Osteoblast (primary cell): Measurements from ENCODE around the gene STARD6. TPM values are rescaled to one million over a fixed set of nuclear protein-coding genes. Genes with fewer than 3 reads are reported as not detected.
A peak's percentile ranks its signal among the peaks of the same experiment; 100 is the strongest.

Experiments
- DNase-seq: peaks from one replicate; pipeline ENCODE4 v3.0.0; 2011; ENCODE audit warnings: low spot score, mixed read lengths; ENCODE audit not compliant: insufficient read length; ENCODE audit errors: missing footprints
- H2AFZ ChIP-seq: 2 replicates; pipeline ENCODE4 v1.6.0; 2011; ENCODE audit warnings: mild to moderate bottlenecking, low read length
- H3K27ac ChIP-seq: 2 replicates; pipeline ENCODE4 v1.5.1; 2011; ENCODE audit warnings: mild to moderate bottlenecking, low read depth, low read length, moderate library complexity
- H3K27me3 ChIP-seq: 2 replicates; pipeline ENCODE4 v1.6.0; 2012; ENCODE audit warnings: mild to moderate bottlenecking, control low read depth, inconsistent platforms, low read length, moderate library complexity; ENCODE audit not compliant: insufficient read depth
- H3K36me3 ChIP-seq: 2 replicates; pipeline ENCODE4 v1.5.1; 2011; ENCODE audit warnings: mild to moderate bottlenecking, low read length, control low read depth, moderate library complexity; ENCODE audit not compliant: insufficient read depth
- H3K4me1 ChIP-seq: 2 replicates; pipeline ENCODE4 v1.5.1; 2011; ENCODE audit warnings: mild to moderate bottlenecking, low read length, control low read depth, moderate library complexity; ENCODE audit not compliant: insufficient read depth
- H3K4me2 ChIP-seq: 2 replicates; pipeline ENCODE4 v1.6.0; 2011; ENCODE audit warnings: mild to moderate bottlenecking, low read length; ENCODE audit not compliant: insufficient read depth
- H3K4me3 ChIP-seq: fragments of 200-600 bp; sonication (generic); 3 replicates; pipeline ENCODE4 v1.5.1; 2012; ENCODE audit warnings: mild to moderate bottlenecking, low read length, inconsistent platforms; ENCODE audit not compliant: insufficient read depth
- H3K79me2 ChIP-seq: 2 replicates; pipeline ENCODE4 v1.6.0; 2012; ENCODE audit warnings: mild to moderate bottlenecking, low read length, control low read depth, inconsistent platforms; ENCODE audit not compliant: insufficient read depth
- H3K9me3 ChIP-seq: 2 replicates; pipeline ENCODE4 v1.5.1; 2011; ENCODE audit warnings: low read depth, low read length, control low read depth
- H4K20me1 ChIP-seq: 2 replicates; pipeline ENCODE4 v1.6.0; 2012; ENCODE audit warnings: mild to moderate bottlenecking, low read length, control low read depth; ENCODE audit not compliant: insufficient read depth
- total RNA-seq: library from RNA; depleted of rRNA; stranded (reverse); fragments of >200 nt; gene quantifications from 2 replicates; pipeline ENCODE4 v1.2.3, GENCODE V29; 2012
- TF ChIP-seq, protein P1 (sequence below): IDR thresholded peaks from 2 replicates; pipeline ENCODE4 v1.5.1; 2011; ENCODE audit warnings: mild to moderate bottlenecking, low read depth, low read length, moderate library complexity; ENCODE audit errors: extremely low read depth

Gene STARD6
- total RNA-seq, 1 donor = not detected

DNA sequence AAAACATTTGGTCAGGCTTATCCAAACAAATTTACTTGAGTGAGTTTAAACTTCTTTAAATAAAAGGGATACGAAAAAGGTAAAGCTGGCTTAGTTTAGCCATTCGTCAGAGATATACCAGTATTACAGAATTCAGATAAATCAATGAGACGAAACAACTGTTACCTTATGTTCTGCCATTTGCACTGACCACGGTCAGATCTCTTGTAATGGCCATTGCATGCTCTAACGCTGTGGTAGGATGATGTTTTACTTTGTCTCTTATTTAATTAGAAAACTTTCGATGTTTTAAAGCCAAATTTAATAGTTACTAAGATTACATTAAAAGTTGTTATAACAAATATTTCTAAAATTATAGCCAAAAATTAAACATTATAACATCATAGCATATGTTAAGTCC lies 1.6 kb upstream of the STARD6 start:
- Histone ChIP-seq H3K79me2 (peaks cover 19% of the 10 kb centered on the region), H3K9me3 (no peaks in the 10 kb centered on the region), H3K27me3 (no peaks in the 10 kb centered on the region), H3K4me2 (peak overlapping the region; percentile 97), H3K27ac (peak overlapping the region; percentile 49), H4K20me1 (no peaks in the 10 kb centered on the region), H3K4me1 (peaks cover 3% of the 10 kb centered on the region), H3K36me3 (peaks cover 6% of the 10 kb centered on the region), H3K4me3 (peak overlapping the region; percentile 95), H2AFZ (peak overlapping the region; percentile 99)
- no peak for DNase-seq
- TF ChIP-seq, protein P1, sequence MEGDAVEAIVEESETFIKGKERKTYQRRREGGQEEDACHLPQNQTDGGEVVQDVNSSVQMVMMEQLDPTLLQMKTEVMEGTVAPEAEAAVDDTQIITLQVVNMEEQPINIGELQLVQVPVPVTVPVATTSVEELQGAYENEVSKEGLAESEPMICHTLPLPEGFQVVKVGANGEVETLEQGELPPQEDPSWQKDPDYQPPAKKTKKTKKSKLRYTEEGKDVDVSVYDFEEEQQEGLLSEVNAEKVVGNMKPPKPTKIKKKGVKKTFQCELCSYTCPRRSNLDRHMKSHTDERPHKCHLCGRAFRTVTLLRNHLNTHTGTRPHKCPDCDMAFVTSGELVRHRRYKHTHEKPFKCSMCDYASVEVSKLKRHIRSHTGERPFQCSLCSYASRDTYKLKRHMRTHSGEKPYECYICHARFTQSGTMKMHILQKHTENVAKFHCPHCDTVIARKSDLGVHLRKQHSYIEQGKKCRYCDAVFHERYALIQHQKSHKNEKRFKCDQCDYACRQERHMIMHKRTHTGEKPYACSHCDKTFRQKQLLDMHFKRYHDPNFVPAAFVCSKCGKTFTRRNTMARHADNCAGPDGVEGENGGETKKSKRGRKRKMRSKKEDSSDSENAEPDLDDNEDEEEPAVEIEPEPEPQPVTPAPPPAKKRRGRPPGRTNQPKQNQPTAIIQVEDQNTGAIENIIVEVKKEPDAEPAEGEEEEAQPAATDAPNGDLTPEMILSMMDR = no peak

DNA sequence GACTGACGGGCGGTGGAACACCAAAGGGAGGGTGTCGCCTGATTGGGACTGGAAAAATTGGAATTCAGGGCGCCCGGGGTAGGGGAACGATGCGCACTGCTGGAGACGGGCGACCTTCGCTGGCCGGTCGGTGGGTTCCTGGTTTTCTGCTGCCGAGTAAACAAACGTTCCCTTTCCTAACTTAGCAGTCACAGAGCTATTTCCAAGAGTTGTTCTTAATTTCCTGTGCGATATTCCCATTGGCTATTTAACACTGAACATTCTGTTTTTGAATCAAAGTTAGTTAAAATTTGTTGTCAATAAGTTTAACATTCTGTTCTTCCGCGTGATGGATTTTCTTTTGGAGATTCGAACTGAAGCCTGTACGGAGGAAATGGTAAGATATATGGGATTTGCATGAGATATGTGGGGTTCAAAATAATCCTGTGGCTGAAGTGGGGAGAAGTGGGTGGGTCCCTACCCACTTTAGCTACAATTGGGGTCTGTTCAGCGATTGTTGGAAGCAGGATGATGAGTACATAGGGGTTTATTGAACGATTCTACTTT lies 910 bp upstream of the STARD6 start:
- Histone ChIP-seq H3K27ac (peak overlapping the region; percentile 49), H3K79me2 (peaks cover 19% of the 10 kb centered on the region), H2AFZ (peak overlapping the region; percentile 99), H4K20me1 (no peaks in the 10 kb centered on the region), H3K27me3 (no peaks in the 10 kb centered on the region), H3K4me1 (peaks cover 3% of the 10 kb centered on the region), H3K36me3 (peaks cover 6% of the 10 kb centered on the region), H3K4me3 (peak overlapping the region; percentile 95), H3K4me2 (peak overlapping the region; percentile 97), H3K9me3 (no peaks in the 10 kb centered on the region)
- DNase-seq = no peak
- TF ChIP-seq, protein P1 = no peak

DNA sequence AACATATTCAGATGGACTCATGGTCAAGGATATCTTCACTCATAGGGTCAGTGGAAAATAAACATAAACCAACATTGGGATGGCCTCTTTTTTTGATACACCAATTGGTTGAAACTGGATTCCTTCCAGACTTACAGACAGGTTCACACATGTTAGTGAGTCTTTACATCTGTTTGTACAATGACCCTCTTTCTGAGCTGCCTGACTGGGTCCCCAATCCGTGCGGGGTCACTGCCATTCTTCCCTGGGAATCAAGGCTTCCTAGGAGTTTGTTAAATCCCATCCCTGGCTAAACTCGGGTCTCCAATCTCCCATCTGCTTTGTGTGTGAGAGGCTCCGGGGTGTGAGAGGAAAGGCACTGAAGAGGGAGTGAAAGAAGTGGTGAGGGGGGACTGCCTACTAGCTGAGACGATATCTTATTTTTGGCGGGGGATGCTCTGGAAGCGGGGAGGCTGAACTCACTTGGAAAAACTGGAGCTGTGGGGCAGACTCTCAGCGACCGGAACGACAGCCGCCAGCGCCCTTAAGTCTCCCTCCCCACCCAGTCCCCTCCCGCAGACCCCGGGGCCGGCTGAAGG lies 487 bp downstream of the STARD6 start:
- peak overlapping the region; percentile 95 for H3K4me3 ChIP-seq
- peaks cover 6% of the 10 kb centered on the region for H3K36me3 ChIP-seq
- H3K4me2 ChIP-seq = peak overlapping the region; percentile 97
- no peaks in the 10 kb centered on the region for H3K27me3 ChIP-seq
- H3K4me1 ChIP-seq = peaks cover 3% of the 10 kb centered on the region
- no peak for DNase-seq
- H3K27ac ChIP-seq = peak overlapping the region; percentile 65
- H3K79me2 ChIP-seq = peaks cover 19% of the 10 kb centered on the region
- no peaks in the 10 kb centered on the region for H4K20me1 ChIP-seq
- H3K9me3 ChIP-seq = no peaks in the 10 kb centered on the region
- TF ChIP-seq, protein P1 = no peak
- peak overlapping the region; percentile 99 for H2AFZ ChIP-seq

DNA sequence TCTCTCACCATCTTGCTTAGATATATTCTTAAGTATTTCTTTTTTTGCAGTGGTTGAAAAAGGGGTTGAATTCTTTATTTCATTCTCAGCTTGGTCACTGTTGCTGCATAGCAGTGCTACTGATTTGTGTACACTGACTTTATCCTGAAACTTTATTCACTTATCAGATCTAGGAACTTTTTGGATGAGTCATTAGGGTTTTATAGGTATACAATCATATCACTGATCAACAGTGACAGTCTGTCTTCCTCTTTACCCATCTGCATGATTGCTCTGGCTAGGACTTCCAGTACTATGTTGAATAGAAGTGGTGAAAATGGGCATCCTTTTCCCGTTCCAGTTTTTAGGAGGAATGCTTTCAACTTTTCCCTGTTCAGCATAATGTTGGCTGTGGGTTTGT lies 6.5 kb downstream of the STARD6 start:
- Histone ChIP-seq H3K36me3 (no peaks in the 10 kb centered on the region), H3K4me3 (no peak overlapping the region), H3K9me3 (no peaks in the 10 kb centered on the region), H3K27me3 (no peaks in the 10 kb centered on the region), H2AFZ (no peak overlapping the region), H3K79me2 (no peaks in the 10 kb centered on the region), H4K20me1 (no peaks in the 10 kb centered on the region), H3K27ac (no peak overlapping the region), H3K4me1 (no peaks in the 10 kb centered on the region), H3K4me2 (no peak overlapping the region)
- TF ChIP-seq, protein P1 = no peak
- no peak for DNase-seq
